Heart right ventricle (tissue), 16 donors: Measurements from ENCODE around the gene VSNL1. TPM values are rescaled to one million over a fixed set of nuclear protein-coding genes. Genes with fewer than 3 reads are reported as not detected.

Experiments
- ATAC-seq, 8 donors: fragments of 200-7000 bp; cut with Tn5 transposase; one replicate each; pipeline ENCODE4 v1.9.1; 2020; ENCODE audit warnings: mild to moderate bottlenecking in 8 of 8, moderate library complexity in 8 of 8, moderate number of reproducible peaks in 1 of 8
- DNase-seq, 2 donors: peaks; one replicate each; pipeline ENCODE4 v3.0.0-alpha.2; 2020
- H3K27ac ChIP-seq, 10 donors: fragments of 200-600 bp; sonication (generic) in 2 of 10; one replicate each; pipeline versions ENCODE4 v1.5.0 to v1.8.0; 2020 to 2022; ENCODE audit warnings: mild to moderate bottlenecking in 3 of 10
- H3K27me3 ChIP-seq, 7 donors: fragments of 200-600 bp; one replicate each; pipeline ENCODE4 v1.8.0; 2021 to 2022; ENCODE audit warnings: mild to moderate bottlenecking in 2 of 7
- H3K36me3 ChIP-seq, 9 donors: fragments of 200-600 bp; sonication (generic) in 1 of 9; one replicate each; pipeline versions ENCODE4 v1.5.0 to v1.8.0; 2020 to 2022; ENCODE audit warnings: mild to moderate bottlenecking in 2 of 9
- H3K4me1 ChIP-seq, 9 donors: fragments of 200-600 bp; sonication (generic) in 1 of 9; one replicate each; pipeline versions ENCODE4 v1.5.0 to v1.8.0; 2020 to 2022; ENCODE audit warnings: mild to moderate bottlenecking in 4 of 9
- H3K4me3 ChIP-seq, 10 donors: fragments of 200-600 bp; sonication (generic) in 2 of 10; one replicate each; pipeline versions ENCODE4 v1.5.0 to v1.8.0; 2020 to 2022; ENCODE audit warnings: mild to moderate bottlenecking in 7 of 10, moderate library complexity in 2 of 10
- H3K9me3 ChIP-seq, 11 donors: fragments of 200-600 bp in 10 of 11; sonication (generic) in 2 of 11; one replicate each; pipeline versions ENCODE4 v1.5.0 to v1.8.0; 2013 to 2022; ENCODE audit warnings: mild to moderate bottlenecking in 2 of 11, control low read depth in 1 of 11, moderate library complexity in 1 of 11
- CTCF ChIP-seq, 9 donors: fragments of 200-600 bp; sonication (generic) in 2 of 9; IDR thresholded peaks; one replicate each; pipeline versions ENCODE4 v1.5.0 to v1.8.0; 2021 to 2022; ENCODE audit warnings: antibody characterized with exemption in 9 of 9, mild to moderate bottlenecking in 5 of 9, moderate library complexity in 1 of 9
- WGBS, 2 donors: extraction: QIAGEN DNeasy Blood & Tissue Kit; methylation state at CpG; one replicate each; pipeline ENCODE4 v1.1.7; 2013; ENCODE audit warnings: inconsistent platforms in 1 of 2; 5-methylcytosine and 5-hydroxymethylcytosine counted together
- intact Hi-C, 10 donors: fragments of 100-400 bp; cut with DNase I; formaldehyde crosslinking; loops; one replicate each; pipeline versions ENCODE4 v1.11.1 to v1.14.2; 2022
- polyA plus RNA-seq, 2 donors: library from polyadenylated mRNA; stranded (reverse); fragments of 200-250 nt; gene quantifications; one replicate each; pipeline ENCODE4 v1.2.3, GENCODE V29; 2013
- total RNA-seq, 10 donors: library from RNA; stranded (reverse); fragmentation: NEBNext Ultra II Directional in 3 of 10; extraction: Animal tissue kit (Norgen Biotek cat#: 25700) in 3 of 10; gene quantifications; one replicate each; pipeline versions ENCODE4 v1.2.1 to v1.2.4, GENCODE V29; 2021 to 2023
- donor health status: Arrhythmogenic right ventricular cardiomyopathy.
- donor health status: ischemic (EF 13 %, LVEDD 7.1; RV severe dilation, severe dysfunction).
- donor health status: healthy with polysubstance abuse.
- donor health status: DM: no; HTN: yes; CAD: no.
- donor health status: DM: no; HTN: no; CAD: no.
- donor health status: ischemic (EF 25% LVEDD 6.9; RV normal size, moderate dysfunction).
- donor health status: ischemic (EF 25% LVEDD 5.7; RV mildly dilated, moderate dysfunction).
- donor health status: healthy.
- donor health status: DM: yes; HTN: yes; CAD: no.
- donor health status: Ischemic cardiomyopathy.
- donor health status: ischemic (EF 35%, LVEDD 5.7; RV mildly dilated, moderate dysfunction).
- donor health status: nonischemic (EF 11% LVEDD 7.7; RV severe dilation, severe dysfunction).
- donor health status: DM: yes; HTN: yes; CAD: no.
- donor health status: PGD.
- donor health status: ischemic (EF 29% LVEDD 5.4; RV normal size, mild dysfunction).
- donor health status: nonischemic (EF 23%, LVEDD 6.1; RV moderate dilation, normal function).

Gene VSNL1
- total and polyA plus RNA-seq, 12 donors: 5.9 to 24.3 (median 17.3) TPM

GRCh38 chr2:17607379-17607778 lies 66.9 kb downstream of the VSNL1 start:
- TF ChIP-seq CTCF (IDR thresholded peaks at IDR 0.05): no peak
- no peaks in the 10 kb centered on the region for H3K27me3 ChIP-seq
- peaks cover 2 to 33% (median 13%) of the 10 kb centered on the region in 9 donors for H3K4me1 ChIP-seq
- no peaks in the 10 kb centered on the region for H3K9me3 ChIP-seq
- ATAC-seq (no peak), DNase-seq (no peak)
- no peak overlapping the region for H3K4me3 ChIP-seq
- intact Hi-C loops: no loop called here
- 60 to 63% methylated on average over 1 of the region's 1 CpG for WGBS, 2 donors
- no peaks in the 10 kb centered on the region for H3K36me3 ChIP-seq
- no peak overlapping the region for H3K27ac ChIP-seq

GRCh38 chr2:17608251-17608650 lies 67.8 kb downstream of the VSNL1 start:
- no peak overlapping the region for H3K27ac ChIP-seq
- ATAC-seq: no peak
- intact Hi-C loops: no loop called here
- no peak overlapping the region for H3K4me3 ChIP-seq
- no peaks in the 10 kb centered on the region for H3K36me3 ChIP-seq
- no peaks in the 10 kb centered on the region for H3K27me3 ChIP-seq
- TF ChIP-seq CTCF (IDR thresholded peaks at IDR 0.05): no peak
- whole genome bisulfite sequencing, 2 donors: 54 to 68% methylated on average over 4 of the region's 4 CpGs
- H3K9me3 ChIP-seq: no peaks in the 10 kb centered on the region
- no peak for DNase-seq
- peaks cover 2 to 33% (median 13%) of the 10 kb centered on the region in 9 donors for H3K4me1 ChIP-seq

GRCh38 chr2:17610521-17610920 lies 70.0 kb downstream of the VSNL1 start:
- 15 to 19% methylated on average over 3 of the region's 3 CpGs for WGBS, 2 donors
- H3K4me3 ChIP-seq: no peak overlapping the region
- no peaks in the 10 kb centered on the region for H3K27me3 ChIP-seq
- peak overlapping the region in 9 of 10 donors; percentile 44 to 82 (median 66) for H3K27ac ChIP-seq
- intact Hi-C loops: loop anchor here in 3 of 10 donors (1.0 to 5.0 kb wide), 3 partner anchors 68 to 73 kb away; partner anchors contain the start of gene VSNL1 (in 1 of the 3)
- no peaks in the 10 kb centered on the region for H3K36me3 ChIP-seq
- no peaks in the 10 kb centered on the region for H3K9me3 ChIP-seq
- TF ChIP-seq CTCF (IDR thresholded peaks at IDR 0.05): no peak
- peak; percentile 83 to 98 (median 93) for ATAC-seq
- DNase-seq: peak; percentile 33 to 68
- peaks cover 2 to 41% (median 15%) of the 10 kb centered on the region in 9 donors for H3K4me1 ChIP-seq

- intact Hi-C loops: loop anchor here in 2 of 10 donors (5.0 kb wide), 2 partner anchors 69 to 74 kb away; partner anchors contain the start of gene VSNL1 (in 1 of the 2)
- no peak for DNase-seq
- 91 to 96% methylated on average over 3 of the region's 3 CpGs for WGBS, 2 donors
- Histone ChIP-seq H3K36me3 (no peaks in the 10 kb centered on the region), H3K4me3 (no peak overlapping the region), H3K4me1 (peaks cover 2 to 46% (median 15%) of the 10 kb centered on the region in 9 donors), H3K9me3 (no peaks in the 10 kb centered on the region), H3K27ac (peak overlapping the region in 4 of 10 donors; percentile 51 to 82 (median 76)), H3K27me3 (no peaks in the 10 kb centered on the region)
- ATAC-seq: no peak
- TF ChIP-seq CTCF (IDR thresholded peaks at IDR 0.05): no peak
Observed at GRCh38 chr2:17611036-17611435, 70.5 kb downstream of the VSNL1 start.
